Measurements from ENCODE around the gene ALAD. TPM values are rescaled to one million over a fixed set of nuclear protein-coding genes. Genes with fewer than 3 reads are reported as not detected.
"Not testable (repeated sequence)": the region's sequence is repeated elsewhere in the genome, so short reads cannot be mapped to it uniquely, and the experiment has no call there.

ALAD gene
- 15.0 TPM for polyA plus RNA-seq (2012; ENCODE audit: low read depth, missing spikeins)

GRCh38 chr9:113401027-113401792 is at the start of gene ALAD:
TSS of gene ALAD (minus strand) at chr9:113401284. CDS start at chr9:113393559, 7,725 bp downstream.
- peak; percentile 98 for FAIRE-seq
- peak; percentile 98 for DNase-seq (ENCODE audit: insufficient read length, low spot score)

DNA sequence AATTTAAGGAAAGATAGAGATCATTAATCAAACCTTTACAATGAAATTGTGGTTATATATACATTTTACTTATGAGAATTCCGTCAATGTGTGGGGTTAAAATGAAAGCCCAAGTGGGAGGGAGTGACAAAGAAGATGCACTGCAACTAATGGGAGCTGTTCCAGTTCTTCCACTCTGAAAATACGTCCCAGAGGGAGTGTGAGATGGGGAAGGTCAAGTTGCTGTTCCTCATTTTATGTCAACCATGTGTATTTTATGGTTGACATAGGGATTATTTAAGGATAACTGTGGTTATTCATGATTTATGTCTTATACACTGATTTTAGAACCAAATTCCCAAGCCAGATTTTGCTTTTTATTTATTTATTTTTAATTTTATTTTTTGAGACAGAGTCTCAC is 48.3 kb upstream of the ALAD start:
- TF ChIP-seq POLR2A (IDR thresholded peaks at IDR 0.05; ENCODE audit: low read depth, low read length), result no peak
- TF ChIP-seq SPI1 (IDR thresholded peaks at IDR 0.05; ENCODE audit: low read depth, low read length), result 0 out of 2 replicates have a peak, but pooled peaks have one; percentile 26
- TF ChIP-seq POLR2AphosphoS5 (IDR thresholded peaks at IDR 0.05; ENCODE audit: low read depth, low read length), result no peak
- TF ChIP-seq TAF1 (IDR thresholded peaks at IDR 0.05; ENCODE audit: low read depth, low read length), result no peak
- no peak for TF ChIP-seq PAX5 (IDR thresholded peaks at IDR 0.05; ENCODE audit: insufficient read depth, low read length, severe bottlenecking)
- no peak for TF ChIP-seq POU2F2 (IDR thresholded peaks at IDR 0.05; ENCODE audit: low read depth, low read length)
- DNase-seq (ENCODE audit: insufficient read length, low spot score), result no peak
- FAIRE-seq, result no peak

More at GRCh38 chr9:113401027-113401792, at the start of gene ALAD:
- TF ChIP-seq POLR2A (IDR thresholded peaks at IDR 0.05; ENCODE audit: low read depth, low read length) (0 out of 2 replicates have a peak, but pooled peaks have one; percentile 30), TAF1 (IDR thresholded peaks at IDR 0.05; ENCODE audit: low read depth, low read length) (no peak), PAX5 (IDR thresholded peaks at IDR 0.05; ENCODE audit: insufficient read depth, low read length, severe bottlenecking) (peak; percentile 39), SPI1 (IDR thresholded peaks at IDR 0.05; ENCODE audit: low read depth, low read length) (no peak)

DNA sequence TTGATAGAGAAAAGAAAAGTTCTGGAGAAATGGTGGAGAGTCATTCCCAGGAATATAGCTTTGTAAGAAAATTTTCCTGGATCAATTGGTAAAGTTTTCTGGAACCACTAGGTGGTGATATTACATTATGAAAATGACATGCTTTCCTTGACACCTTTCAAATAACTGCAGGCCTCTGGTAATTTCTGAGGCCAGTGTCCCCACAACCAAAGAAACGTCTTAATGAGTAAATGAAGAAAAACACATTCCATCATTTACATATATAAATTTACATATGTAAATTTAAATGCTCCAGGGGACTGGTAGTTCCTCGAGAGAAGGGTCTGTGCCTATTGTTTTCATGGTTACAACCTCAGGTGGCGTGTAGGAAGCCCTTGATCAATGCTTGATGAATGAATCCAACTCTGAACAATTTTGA is 45.2 kb upstream of the ALAD start:
- TF ChIP-seq POLR2AphosphoS5 (IDR thresholded peaks at IDR 0.05; ENCODE audit: low read depth, low read length), result no peak
- TF ChIP-seq POLR2A (IDR thresholded peaks at IDR 0.05; ENCODE audit: low read depth, low read length), result no peak
- no peak for TF ChIP-seq POU2F2 (IDR thresholded peaks at IDR 0.05; ENCODE audit: low read depth, low read length)
- no peak for TF ChIP-seq SPI1 (IDR thresholded peaks at IDR 0.05; ENCODE audit: low read depth, low read length)
- no peak for TF ChIP-seq TAF1 (IDR thresholded peaks at IDR 0.05; ENCODE audit: low read depth, low read length)
- no peak for TF ChIP-seq PAX5 (IDR thresholded peaks at IDR 0.05; ENCODE audit: insufficient read depth, low read length, severe bottlenecking)
- DNase-seq (ENCODE audit: insufficient read length, low spot score), result peak; percentile 39
- FAIRE-seq, result no peak

GRCh38 chr9:113444736-113445135 is 43.7 kb upstream of the ALAD start:
- TF ChIP-seq POU2F2 (IDR thresholded peaks at IDR 0.05; ENCODE audit: low read depth, low read length), result no peak
- TF ChIP-seq SPI1 (IDR thresholded peaks at IDR 0.05; ENCODE audit: low read depth, low read length), result no peak
- DNase-seq (ENCODE audit: insufficient read length, low spot score) (no peak), FAIRE-seq (no peak)

DNA sequence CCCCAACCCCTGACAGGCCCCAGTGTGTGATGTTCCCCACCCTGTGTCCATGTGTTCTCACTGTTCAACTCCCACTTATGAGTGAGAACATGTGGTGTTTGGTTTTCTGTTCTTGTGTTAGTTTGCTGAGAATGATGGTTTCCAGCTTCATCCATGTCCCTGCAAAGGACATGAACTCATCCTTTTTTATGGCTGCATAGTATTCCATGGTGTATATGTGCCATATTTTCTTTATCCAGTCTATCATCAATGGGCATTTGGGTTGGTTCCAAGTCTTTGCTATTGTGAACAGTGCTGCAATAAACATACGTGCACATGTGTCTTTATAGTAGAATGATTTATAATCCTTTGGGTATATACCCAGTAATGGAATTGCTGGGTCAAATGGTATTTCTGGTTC is 36.6 kb upstream of the ALAD start:
- FAIRE-seq; DNase-seq (ENCODE audit: insufficient read length, low spot score): not testable (repeated sequence)

DNA sequence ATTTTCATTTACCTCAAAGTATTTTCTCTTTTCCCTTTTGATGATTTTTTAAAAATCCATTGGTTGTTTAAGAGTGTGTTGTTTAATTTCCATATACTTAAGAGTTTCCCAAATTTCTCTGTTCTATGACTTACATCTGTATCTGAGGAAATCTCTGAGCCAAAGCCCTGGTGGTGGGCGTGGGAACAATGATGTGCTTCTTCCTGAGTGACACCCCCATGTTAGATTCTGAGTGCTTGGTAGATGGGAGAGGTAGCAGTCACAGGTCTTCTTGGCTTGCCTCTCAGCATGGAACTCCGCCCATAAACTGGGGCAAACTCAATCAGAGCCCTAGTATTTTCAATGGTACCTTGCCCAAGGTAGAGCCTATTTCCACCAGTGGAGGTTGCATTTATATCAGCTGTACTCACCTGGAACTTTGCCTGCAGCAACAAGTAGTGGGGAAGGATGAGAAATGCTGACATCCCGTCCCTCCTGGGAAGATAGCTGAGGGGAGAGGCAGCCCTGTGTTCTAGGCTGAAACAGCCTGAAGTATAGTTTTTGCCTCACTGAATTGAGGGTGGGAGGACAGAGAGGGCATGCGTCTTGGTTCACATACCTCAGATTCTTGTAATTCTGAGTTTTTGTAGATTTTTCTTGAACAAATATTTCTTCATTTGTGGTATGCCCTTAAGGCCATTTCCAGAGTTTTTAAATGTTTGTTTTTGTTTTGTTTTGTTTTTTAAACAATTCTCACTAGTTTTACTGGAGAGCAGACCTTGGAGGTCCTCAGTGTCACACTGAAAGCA is 35.8 kb upstream of the ALAD start:
- FAIRE-seq, result no peak
- TF ChIP-seq SPI1 (IDR thresholded peaks at IDR 0.05; ENCODE audit: low read depth, low read length) (no peak), POLR2AphosphoS5 (IDR thresholded peaks at IDR 0.05; ENCODE audit: low read depth, low read length) (no peak), POLR2A (IDR thresholded peaks at IDR 0.05; ENCODE audit: low read depth, low read length) (no peak), PAX5 (IDR thresholded peaks at IDR 0.05; ENCODE audit: insufficient read depth, low read length, severe bottlenecking) (no peak), TAF1 (IDR thresholded peaks at IDR 0.05; ENCODE audit: low read depth, low read length) (no peak), POU2F2 (IDR thresholded peaks at IDR 0.05; ENCODE audit: low read depth, low read length) (no peak)
- DNase-seq (ENCODE audit: insufficient read length, low spot score), result no peak

- DNase-seq (ENCODE audit: insufficient read length, low spot score) (no peak), FAIRE-seq (no peak)
- TF ChIP-seq POLR2AphosphoS5 (IDR thresholded peaks at IDR 0.05; ENCODE audit: low read depth, low read length), result no peak
- no peak for TF ChIP-seq SPI1 (IDR thresholded peaks at IDR 0.05; ENCODE audit: low read depth, low read length)
- no peak for TF ChIP-seq POLR2A (IDR thresholded peaks at IDR 0.05; ENCODE audit: low read depth, low read length)
- TF ChIP-seq TAF1 (IDR thresholded peaks at IDR 0.05; ENCODE audit: low read depth, low read length), result no peak
- TF ChIP-seq POU2F2 (IDR thresholded peaks at IDR 0.05; ENCODE audit: low read depth, low read length), result no peak
- no peak for TF ChIP-seq PAX5 (IDR thresholded peaks at IDR 0.05; ENCODE audit: insufficient read depth, low read length, severe bottlenecking)
These were observed 30.1 kb upstream of the ALAD start for GRCh38 chr9:113431191-113431590.

- no peak for TF ChIP-seq POLR2A (IDR thresholded peaks at IDR 0.05; ENCODE audit: low read depth, low read length)
- TF ChIP-seq POU2F2 (IDR thresholded peaks at IDR 0.05; ENCODE audit: low read depth, low read length), result no peak
- no peak for TF ChIP-seq POLR2AphosphoS5 (IDR thresholded peaks at IDR 0.05; ENCODE audit: low read depth, low read length)
- no peak for TF ChIP-seq SPI1 (IDR thresholded peaks at IDR 0.05; ENCODE audit: low read depth, low read length)
- no peak for TF ChIP-seq PAX5 (IDR thresholded peaks at IDR 0.05; ENCODE audit: insufficient read depth, low read length, severe bottlenecking)
- TF ChIP-seq TAF1 (IDR thresholded peaks at IDR 0.05; ENCODE audit: low read depth, low read length), result no peak
- DNase-seq (ENCODE audit: insufficient read length, low spot score) (no peak), FAIRE-seq (no peak)
These were observed 27.1 kb upstream of the ALAD start for GRCh38 chr9:113428062-113428615.

GRCh38 chr9:113427629-113428028 is 26.5 kb upstream of the ALAD start:
- DNase-seq (ENCODE audit: insufficient read length, low spot score) (no peak), FAIRE-seq (no peak)
- TF ChIP-seq POLR2A (IDR thresholded peaks at IDR 0.05; ENCODE audit: low read depth, low read length), result no peak
- no peak for TF ChIP-seq POLR2AphosphoS5 (IDR thresholded peaks at IDR 0.05; ENCODE audit: low read depth, low read length)
- no peak for TF ChIP-seq TAF1 (IDR thresholded peaks at IDR 0.05; ENCODE audit: low read depth, low read length)
- TF ChIP-seq POU2F2 (IDR thresholded peaks at IDR 0.05; ENCODE audit: low read depth, low read length), result no peak
- no peak for TF ChIP-seq PAX5 (IDR thresholded peaks at IDR 0.05; ENCODE audit: insufficient read depth, low read length, severe bottlenecking)
- no peak for TF ChIP-seq SPI1 (IDR thresholded peaks at IDR 0.05; ENCODE audit: low read depth, low read length)
